ENCODE data around the gene CPE. TPM values are rescaled to one million over a fixed set of nuclear protein-coding genes. Genes with fewer than 3 reads are reported as not detected.

CPE gene
- total RNA-seq, 4 donors from 2014 or later, result 126 to 272 (median 201) TPM

- 98 to 100% methylated on average over 1 to 6 of the region's 8 CpGs for WGBS, 2 donors (ENCODE audit: low coverage in 1 of 2)
These were observed 25.3 kb downstream of the CPE start for GRCh38 chr4:165404080-165404479.

GRCh38 chr4:165404696-165405095, 25.9 kb downstream of the CPE start:
- no peak overlapping the region for H3K27ac ChIP-seq
- 71 to 88% methylated on average over 1 to 3 of the region's 4 CpGs for WGBS, 2 donors (ENCODE audit: low coverage in 1 of 2)
- peaks cover 0 to 9% of the 10 kb centered on the region in 2 donors for H3K36me3 ChIP-seq
- H3K4me3 ChIP-seq, result no peak overlapping the region
- ATAC-seq, result no peak
- H3K4me1 ChIP-seq, result no peaks in the 10 kb centered on the region
- no peaks in the 10 kb centered on the region for H3K27me3 ChIP-seq
- H3K9me3 ChIP-seq, result no peaks in the 10 kb centered on the region
- TF ChIP-seq POLR2A (IDR thresholded peaks at IDR 0.05) (no peak), POLR2AphosphoS5 (IDR thresholded peaks at IDR 0.05) (no peak), CTCF (IDR thresholded peaks at IDR 0.05) (no peak), EP300 (IDR thresholded peaks at IDR 0.05) (no peak)

More at GRCh38 chr4:165404080-165404479, 25.3 kb downstream of the CPE start:
- H3K4me3 ChIP-seq, result no peak overlapping the region
- no peak overlapping the region for H3K27ac ChIP-seq
- H3K36me3 ChIP-seq, result peaks cover 0 to 9% of the 10 kb centered on the region in 2 donors
- no peaks in the 10 kb centered on the region for H3K9me3 ChIP-seq
- H3K4me1 ChIP-seq, result no peaks in the 10 kb centered on the region
- ATAC-seq, result no peak
- TF ChIP-seq POLR2A (IDR thresholded peaks at IDR 0.05), result no peak
- no peak for TF ChIP-seq EP300 (IDR thresholded peaks at IDR 0.05)
- TF ChIP-seq CTCF (IDR thresholded peaks at IDR 0.05), result no peak
- no peak for TF ChIP-seq POLR2AphosphoS5 (IDR thresholded peaks at IDR 0.05)
- H3K27me3 ChIP-seq, result no peaks in the 10 kb centered on the region

GRCh38 chr4:165410214-165410613, 31.4 kb downstream of the CPE start:
- peaks cover 0 to under 1% of the 10 kb centered on the region in 2 donors for H3K36me3 ChIP-seq
- H3K27me3 ChIP-seq, result no peaks in the 10 kb centered on the region
- H3K4me1 ChIP-seq, result peaks cover 0 to 15% (median 0%) of the 10 kb centered on the region in 3 donors
- TF ChIP-seq POLR2AphosphoS5 (IDR thresholded peaks at IDR 0.05) (no peak), CTCF (IDR thresholded peaks at IDR 0.05) (no peak), POLR2A (IDR thresholded peaks at IDR 0.05) (no peak), EP300 (IDR thresholded peaks at IDR 0.05) (no peak)
- no peak overlapping the region for H3K4me3 ChIP-seq
- no peak overlapping the region for H3K27ac ChIP-seq
- no peak for ATAC-seq
- H3K9me3 ChIP-seq, result no peaks in the 10 kb centered on the region
- WGBS, 2 donors (ENCODE audit: low coverage in 1 of 2), result 20 to 29% methylated on average over 1 to 2 of the region's 2 CpGs

GRCh38 chr4:165415910-165416309, 37.1 kb downstream of the CPE start:
- H3K36me3 ChIP-seq, result no peaks in the 10 kb centered on the region
- no peak overlapping the region for H3K27ac ChIP-seq
- no peaks in the 10 kb centered on the region for H3K27me3 ChIP-seq
- H3K4me1 ChIP-seq, result peaks cover 0 to 15% (median 0%) of the 10 kb centered on the region in 3 donors
- 83 to 84% methylated on average over 7 to 9 of the region's 10 CpGs for WGBS, 2 donors (ENCODE audit: low coverage in 1 of 2)
- no peaks in the 10 kb centered on the region for H3K9me3 ChIP-seq
- TF ChIP-seq CTCF (IDR thresholded peaks at IDR 0.05) (no peak), POLR2A (IDR thresholded peaks at IDR 0.05) (no peak), EP300 (IDR thresholded peaks at IDR 0.05) (no peak), POLR2AphosphoS5 (IDR thresholded peaks at IDR 0.05) (no peak)
- ATAC-seq, result no peak
- H3K4me3 ChIP-seq, result no peak overlapping the region

- 67 to 75% methylated on average over 1 of the region's 1 CpG for WGBS, 2 donors (ENCODE audit: low coverage in 1 of 2)
- Histone ChIP-seq H3K36me3 (no peaks in the 10 kb centered on the region), H3K4me1 (no peaks in the 10 kb centered on the region), H3K4me3 (no peak overlapping the region), H3K9me3 (no peaks in the 10 kb centered on the region), H3K27ac (no peak overlapping the region), H3K27me3 (no peaks in the 10 kb centered on the region)
- TF ChIP-seq POLR2A (IDR thresholded peaks at IDR 0.05) (no peak), CTCF (IDR thresholded peaks at IDR 0.05) (no peak), EP300 (IDR thresholded peaks at IDR 0.05) (no peak), POLR2AphosphoS5 (IDR thresholded peaks at IDR 0.05) (no peak)
- no peak for ATAC-seq
These were observed 39.3 kb downstream of the CPE start for GRCh38 chr4:165418073-165418472.
